Activated CD8-positive, alpha-beta memory T cell treated with anti-CD3 and anti-CD28 coated beads, Interleukin-2, amount 50 U/mL, for 48 hours (primary cell): Measurements from ENCODE around the gene FKBP1A.

ENCODE experiments used
- DNase-seq: peaks from one replicate; pipeline ENCODE4 v3.0.0-alpha.2; 2020

The FKBP1A gene

DNA sequence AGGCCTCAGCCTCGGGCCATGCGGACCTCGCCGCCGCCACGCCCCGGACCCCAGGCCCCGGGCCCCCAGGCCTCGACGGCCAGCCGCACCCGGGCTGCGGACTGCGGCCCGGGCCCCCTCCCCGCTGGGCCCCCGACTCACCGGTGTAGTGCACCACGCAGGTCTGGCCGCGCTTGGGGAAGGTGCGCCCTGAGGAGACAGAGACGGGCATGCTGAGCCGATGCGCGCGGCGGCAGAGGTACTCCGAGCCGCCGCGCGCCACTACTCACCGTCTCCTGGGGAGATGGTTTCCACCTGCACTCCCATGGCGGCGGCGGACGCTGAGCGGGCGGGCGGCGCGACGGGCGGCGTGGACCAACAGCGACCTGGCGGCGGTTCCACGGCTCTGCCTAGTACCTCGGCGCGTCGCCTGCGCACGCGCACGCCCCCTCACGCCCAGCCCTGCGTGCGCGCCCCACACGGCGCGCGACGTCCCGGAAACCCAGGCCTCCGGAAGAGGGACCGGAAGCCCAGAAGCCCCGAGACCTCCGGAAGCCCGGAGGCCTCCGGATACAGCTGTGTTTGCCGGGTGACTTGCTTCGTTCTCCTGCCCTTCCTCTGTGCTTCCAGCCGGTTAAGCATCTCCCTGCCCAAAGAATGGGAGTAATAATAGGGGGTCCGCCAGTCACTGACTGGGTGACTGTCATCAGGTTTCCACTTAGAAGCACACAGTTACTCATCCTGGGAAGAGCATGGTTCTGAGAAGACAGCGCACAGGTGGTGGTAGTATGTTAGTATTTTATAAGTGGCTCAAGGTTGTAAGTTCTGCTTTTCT is at the start of gene FKBP1A:
FKBP1A (minus strand) TSS at position 362 of the 814 bp plus-strand sequence; CDS start at position 306, 56 bp downstream.
- peak; percentile 95 for DNase-seq

DNA sequence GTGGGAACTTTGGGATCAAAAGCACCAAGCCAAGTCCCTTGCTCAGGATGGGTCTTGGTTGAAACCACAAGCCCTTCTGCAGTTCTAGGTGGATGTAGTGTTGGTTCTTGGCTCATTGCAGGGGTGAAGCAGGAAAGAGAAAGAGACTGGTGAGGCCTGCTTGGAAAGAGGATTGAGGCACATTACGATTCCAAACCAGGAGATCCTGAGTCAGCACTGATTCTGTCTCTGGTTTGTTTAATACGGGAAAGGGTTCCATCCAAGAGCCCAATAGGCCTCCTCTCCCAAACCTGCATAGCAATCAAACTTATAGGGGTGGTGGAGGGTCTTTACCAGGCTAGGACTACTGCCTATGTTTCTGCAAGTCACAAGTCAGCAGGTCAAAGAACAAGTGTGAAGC is 49.5 kb upstream of the FKBP1A start:
- no peak for DNase-seq

DNA sequence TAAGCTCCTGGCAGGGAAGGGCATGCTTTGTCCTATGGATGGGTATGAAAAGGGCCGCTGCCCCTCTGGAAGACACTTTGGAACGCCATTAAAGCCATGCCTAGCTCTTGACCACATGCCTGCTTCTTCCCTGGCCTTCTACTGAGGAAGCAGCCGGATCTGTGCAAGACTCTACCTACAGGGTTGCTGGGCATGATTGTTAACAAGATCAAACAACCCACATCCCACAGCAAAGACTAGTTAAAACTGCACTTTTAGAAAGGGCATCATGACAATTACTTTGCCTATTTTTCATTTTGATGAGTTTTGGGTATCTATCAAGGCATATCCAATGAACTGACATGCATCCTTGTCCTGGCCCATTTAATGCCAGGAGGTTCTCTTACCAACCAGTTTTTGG is 48.3 kb upstream of the FKBP1A start:
- no peak for DNase-seq

DNA sequence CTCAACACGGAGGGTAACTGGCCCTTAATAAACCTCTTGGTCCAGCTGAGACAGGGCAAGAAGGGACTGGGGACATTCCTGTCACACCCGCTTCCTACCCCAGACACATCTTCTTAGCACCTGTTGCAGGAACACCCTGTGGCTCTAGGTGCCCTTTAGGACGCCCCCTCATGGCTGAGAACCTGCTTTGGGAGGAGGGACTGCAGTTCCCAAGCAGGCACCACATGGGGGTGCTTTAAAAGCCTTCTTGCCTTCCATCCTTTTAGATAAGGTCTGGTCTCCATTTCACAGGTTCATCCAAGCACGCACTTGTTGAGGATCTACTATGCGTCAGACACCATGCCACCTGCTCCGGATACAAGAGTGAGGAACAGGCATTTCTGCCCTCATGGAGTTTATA is 47.2 kb upstream of the FKBP1A start:
- no peak for DNase-seq

DNA sequence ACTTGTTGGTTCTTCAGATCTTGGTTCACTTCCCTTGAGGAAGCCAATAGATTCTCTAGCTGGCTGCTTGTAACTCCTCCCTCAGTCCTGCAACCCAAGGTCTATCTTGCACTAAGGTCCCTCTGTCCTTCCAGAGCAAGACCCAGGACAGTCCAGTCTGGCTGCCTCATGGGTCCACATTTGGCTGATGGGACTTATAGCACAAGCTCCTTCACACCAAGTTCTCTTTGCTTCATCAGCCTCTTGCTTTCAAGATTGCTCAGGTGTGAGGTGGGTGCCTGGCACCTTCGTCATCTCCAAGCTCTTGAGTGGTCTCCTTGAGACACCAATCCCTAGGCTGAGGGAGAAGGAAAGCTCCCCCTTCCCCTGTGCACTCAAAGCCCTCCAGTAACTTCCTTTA is 45.5 kb upstream of the FKBP1A start:
- DNase-seq = no peak

DNA sequence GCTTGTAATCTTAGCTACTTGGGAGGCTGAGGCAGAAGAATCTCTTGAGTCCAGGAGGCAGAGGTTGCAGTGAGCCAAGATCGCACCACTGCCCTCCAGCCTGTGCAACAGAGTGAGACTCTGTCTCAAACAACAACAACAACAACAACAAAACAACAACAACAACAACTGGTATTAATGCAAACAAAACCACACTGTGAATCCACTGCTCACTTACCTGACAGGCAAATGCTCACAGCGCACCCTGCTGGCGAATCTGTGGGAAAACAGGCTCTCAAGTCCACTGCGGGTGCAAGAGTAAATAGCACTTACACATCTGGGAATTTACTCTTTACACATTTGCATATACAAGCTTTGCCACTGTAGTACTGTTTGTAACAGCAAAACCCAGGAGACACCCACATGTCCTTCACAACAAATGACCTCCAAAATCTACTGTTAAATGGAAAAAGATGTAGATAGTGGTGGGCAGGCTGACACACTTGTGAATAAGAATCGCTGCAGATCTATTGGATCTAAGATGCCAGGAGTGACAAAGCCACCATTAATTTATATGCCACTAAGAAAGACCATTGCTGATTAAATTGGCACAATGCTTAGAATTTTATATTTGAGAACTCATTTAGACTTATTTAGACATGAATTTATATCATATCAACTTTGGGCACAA is 44.5 kb upstream of the FKBP1A start:
- DNase-seq = peak; percentile 89

DNA sequence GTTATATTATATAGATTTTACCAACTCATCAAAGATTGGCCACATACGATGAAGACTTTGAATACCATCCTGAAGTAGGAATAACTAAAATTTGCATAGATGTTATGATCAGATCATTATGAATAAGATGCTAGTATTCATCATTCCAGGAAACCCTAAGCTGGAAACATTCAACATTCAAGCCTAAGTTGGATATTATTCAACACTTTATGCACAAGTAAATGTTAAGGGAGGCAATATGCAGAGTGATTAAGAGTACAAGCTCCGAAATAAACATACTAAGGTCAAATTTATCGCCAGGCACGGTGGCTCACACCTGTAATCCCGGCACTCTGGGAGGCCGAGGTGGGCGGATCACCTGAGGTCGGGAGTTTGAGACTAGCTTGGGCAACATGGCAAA is 43.4 kb upstream of the FKBP1A start:
- DNase-seq = no peak

DNA sequence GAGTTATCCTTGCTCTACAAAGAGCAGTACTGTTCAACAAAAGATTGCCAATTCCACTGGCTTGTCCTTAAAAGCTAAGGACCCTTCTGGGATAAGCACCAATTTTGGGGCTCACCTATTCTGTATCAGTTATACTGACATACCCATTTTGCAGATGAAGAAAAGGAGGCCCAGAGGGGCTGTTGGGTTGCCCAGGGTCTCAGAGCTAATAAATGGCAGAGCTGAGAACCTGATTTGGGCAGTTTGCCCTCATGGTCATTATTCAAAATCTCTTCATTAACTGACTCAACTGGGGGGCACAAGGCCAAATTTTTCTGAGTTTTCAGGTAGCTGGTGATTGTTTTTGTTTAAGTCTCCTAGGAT is 42.5 kb upstream of the FKBP1A start:
- DNase-seq = no peak

DNA sequence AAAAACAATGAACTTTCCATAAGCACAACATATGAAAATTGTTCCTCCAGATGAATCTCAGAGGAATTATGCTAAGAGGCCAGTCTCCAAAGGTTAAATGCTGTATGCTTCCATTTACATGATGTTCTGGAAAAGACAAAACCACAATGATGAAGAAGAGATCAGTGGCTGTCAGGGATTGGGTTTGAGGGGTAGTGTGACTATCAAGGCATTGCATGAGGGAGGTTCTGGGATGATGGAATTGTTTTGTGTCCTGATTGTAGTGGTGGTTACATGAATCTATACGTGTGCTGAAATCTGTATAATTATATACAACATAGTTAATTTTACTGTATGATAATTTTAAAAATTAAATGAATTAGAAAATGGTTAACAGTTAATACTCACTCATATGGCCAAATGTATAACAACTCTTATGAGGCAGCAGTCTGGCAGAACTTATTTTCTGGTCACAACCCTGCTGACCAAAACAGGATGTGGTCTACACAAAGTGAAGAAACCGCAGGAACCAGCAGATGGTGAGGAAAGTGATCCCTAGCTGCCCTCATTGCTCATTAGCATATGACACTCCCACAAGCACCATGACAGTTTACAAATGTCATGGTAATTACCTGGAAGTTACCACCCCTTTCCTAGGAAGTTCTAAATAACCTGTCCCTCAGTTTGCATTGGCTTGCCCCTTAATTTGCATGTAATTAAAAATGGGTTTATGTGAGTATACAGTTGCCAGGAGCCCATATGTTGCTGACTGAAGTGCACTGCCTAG is 41.9 kb upstream of the FKBP1A start:
- DNase-seq = peak; percentile 71

DNA sequence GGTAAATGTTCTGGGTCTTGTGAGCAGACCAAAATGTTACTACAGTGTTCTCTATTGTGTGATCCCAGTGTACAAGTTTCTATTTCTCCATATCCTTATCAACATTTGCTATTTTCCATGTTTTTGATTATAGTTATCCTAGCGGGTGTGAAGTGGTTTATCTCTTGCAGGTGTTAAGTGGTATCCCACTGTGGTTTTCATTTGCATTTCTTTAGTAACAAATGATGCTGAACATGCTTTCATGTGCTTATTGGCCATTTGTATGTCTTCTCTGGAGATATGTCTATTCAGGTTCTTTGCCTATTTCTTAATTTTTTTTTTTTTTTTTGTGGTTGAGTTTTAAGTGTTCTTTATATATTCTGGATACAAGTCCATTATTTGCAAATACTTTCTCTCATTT is 38.3 kb upstream of the FKBP1A start:
- DNase-seq = no peak

DNA sequence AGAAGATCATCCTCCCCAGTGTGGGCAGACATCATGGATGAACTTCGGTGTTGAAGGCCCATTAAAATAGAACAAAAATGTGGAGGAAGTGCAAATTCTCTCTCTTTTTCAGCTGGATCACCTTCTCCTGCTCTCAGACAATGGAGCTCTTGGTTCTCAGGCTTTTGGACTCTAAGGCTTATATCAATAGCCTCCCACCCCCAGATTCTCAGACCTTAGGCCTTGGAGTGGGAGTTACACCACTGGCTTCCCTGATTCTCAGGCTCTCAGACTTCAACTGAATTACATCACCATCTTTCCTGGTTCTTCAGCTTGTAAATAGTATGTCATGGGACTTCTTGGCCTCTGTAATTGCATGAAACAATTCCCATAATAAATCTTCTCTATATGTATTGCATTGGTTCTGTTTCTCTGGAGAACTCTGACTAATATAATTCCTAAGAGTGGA is 37.2 kb upstream of the FKBP1A start:
- no peak for DNase-seq

DNA sequence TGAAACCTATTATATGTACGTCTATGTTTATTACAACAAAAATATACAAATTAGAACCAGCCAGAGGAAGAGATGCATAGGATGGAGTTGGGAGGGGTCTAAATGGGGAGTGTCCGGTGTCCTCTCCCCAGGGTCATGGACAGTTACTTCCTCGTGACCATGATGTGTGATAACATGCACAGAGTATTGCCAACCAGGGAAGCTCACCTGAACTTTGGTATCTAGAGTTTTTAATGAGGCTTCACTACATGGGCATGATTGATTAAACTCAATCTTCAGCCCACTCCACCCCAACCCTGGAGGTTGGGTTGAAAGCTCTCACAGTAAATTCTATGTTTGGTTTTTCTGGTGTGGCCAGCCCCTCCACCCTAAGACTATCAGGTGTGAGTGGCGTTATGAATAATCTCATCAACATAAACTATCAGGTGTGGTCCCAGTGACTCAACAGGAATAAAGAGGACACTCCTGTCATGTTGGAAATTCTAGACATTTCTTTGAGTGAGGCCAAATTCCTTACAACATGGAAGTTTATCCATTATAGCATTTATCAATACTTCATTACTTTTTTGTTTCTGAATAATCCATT is 36.4 kb upstream of the FKBP1A start:
- DNase-seq = no peak

DNA sequence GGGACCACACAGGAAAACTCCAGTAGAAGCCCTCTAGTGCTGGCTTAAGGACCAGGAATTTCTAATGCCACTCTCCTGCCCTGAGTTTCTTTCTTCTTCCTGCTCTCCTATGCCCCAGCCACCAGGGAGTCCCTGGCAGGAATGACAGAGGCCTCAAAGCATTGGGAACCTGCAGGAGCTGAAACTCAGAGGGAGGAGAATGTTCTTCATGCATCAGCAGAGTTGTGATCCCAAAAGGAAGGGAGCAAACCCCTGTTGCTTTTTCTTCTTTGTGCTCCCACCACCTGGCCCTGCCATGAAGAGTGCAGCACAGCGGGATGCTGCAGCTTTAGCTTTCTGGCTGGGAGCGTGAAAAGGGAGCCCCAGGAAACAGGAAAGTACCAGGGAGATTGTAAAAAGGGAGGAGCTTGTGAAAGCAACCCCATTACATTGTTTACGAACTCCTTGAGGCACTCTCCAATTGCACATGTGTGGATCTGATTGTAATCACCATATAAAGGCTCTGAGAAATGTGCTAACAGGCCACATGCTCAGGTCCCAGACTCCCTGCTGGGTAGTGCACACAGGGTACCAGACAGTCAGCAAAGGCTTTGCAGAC is 34.7 kb upstream of the FKBP1A start:
- no peak for DNase-seq

DNA sequence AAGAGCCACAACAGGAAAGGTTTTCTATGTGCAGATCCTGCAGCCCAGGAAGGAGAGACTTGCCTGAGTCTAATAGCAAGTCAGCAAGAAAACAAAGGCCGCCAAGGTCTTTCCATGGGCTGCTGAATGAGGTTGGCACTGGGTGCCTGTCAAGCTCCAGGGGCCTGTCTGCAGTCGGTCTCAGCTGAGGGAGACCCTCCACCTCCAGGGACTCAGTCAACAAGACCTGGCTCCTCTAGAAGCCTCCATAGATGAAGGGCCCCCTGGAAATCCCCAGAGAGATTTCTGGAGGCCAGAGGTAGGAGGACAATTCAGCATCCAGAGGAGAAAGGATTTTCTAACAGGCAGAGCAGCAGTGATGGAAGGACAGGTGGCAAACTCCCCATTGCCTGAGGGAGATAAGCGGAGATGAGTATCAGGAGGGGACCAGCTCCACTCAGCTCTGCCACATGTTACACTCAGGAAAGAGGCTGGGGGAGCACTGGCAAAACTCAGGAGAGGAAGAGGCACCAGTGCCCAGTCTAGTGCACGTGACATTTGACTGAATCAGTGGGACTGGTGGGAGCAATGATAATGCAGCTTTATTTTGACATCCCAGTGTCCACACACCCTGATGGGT is 33.5 kb upstream of the FKBP1A start:
- no peak for DNase-seq

DNA sequence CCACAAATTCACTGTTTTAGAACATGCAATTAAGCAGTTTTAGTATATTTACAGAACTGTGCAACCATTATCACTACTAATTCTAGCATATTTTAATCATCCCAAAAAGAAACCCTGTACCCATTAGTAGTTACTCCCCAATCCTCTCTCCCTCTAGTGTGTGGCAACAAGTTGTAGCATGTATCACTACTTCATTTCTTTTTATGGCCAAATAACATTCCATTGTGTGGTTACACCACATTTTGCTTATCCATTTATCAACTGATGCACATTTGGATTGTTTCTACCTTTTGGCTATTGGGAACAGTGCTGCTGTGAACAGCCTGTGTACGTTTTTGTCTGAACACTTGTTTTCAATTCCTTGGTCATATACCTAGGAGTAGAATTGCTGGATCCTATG is 31.5 kb upstream of the FKBP1A start:
- DNase-seq = no peak

DNA sequence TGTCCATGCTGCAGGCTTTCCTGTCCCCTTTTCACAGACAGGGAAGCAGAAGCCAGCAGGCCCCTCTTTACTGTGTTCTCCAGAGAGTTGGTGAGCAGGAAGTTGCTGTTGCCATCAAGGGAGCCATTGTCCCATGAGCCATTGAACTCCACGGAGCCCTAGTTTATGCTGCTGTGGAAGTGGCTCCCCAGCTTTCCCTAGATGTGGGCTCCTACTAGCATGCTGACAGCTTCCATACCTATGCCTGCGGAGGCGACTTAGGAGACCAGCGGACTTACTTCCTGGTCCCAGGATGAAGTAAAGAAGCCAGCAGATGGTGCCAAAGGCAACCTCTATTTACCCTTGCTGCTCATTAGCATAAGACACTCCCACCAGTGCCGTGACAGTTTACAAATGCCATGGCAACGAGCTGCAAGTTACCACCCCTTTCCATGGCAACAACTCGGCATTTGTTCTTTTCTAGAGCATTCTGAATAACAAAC is 30.8 kb upstream of the FKBP1A start:
- DNase-seq = no peak

DNA sequence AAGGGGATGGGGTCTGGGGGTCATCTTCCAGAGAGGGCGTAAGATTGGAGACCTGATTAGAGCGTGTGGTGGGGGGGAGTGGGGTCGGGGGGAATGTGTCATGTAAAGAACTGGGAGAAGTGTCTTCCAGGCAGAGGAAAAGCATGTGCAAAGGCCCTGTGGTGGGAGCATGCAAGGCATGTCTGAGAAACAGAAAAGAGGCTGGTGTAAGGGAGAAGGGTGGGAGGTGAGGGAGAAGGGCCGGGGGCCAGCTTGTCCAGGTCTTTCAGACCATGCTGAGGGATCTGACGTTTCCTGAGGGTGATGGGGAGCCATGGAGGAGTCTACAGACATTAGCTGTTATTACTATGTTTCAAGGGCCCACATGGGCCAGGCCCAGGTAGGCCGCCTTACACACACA is 30.4 kb upstream of the FKBP1A start:
- no peak for DNase-seq

DNA sequence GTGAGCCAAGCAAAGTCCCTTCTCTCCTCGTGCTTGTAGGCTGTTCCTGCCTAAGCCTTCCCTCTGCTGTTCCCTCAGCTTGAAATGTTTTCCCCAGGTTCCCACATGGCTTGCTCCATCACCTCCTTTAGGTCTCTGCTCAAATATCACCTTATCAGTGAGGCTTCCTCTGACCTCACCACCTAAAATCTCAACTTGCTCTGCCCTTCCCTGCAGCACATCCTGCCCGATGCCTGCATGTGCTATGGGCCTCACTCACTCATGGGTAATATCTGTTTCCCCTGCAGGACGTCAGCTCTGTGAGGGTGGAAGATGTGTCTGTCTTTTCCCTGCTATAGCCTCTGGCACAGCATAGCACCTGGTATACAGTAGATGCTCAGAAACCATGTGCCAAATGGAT is 29.9 kb upstream of the FKBP1A start:
- no peak for DNase-seq

DNA sequence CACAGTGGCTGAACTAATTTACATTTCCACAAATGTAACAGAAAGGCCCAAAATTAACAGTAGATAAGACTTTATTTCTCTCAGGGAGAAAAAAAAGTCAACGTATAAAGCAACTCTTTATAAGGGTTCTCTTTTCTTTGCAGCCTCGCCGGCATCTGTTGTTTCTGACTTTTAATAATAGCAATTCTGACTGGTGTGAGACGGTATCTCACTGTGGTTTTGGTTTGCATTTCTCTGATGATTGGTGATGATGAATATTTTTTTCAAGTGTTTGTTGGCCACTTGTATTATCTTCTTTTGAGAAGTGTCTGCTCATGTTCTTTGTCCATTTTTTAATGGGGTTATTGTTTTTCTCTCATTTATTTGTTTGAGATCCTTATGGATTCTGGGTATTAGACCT is 27.2 kb upstream of the FKBP1A start:
- no peak for DNase-seq

DNA sequence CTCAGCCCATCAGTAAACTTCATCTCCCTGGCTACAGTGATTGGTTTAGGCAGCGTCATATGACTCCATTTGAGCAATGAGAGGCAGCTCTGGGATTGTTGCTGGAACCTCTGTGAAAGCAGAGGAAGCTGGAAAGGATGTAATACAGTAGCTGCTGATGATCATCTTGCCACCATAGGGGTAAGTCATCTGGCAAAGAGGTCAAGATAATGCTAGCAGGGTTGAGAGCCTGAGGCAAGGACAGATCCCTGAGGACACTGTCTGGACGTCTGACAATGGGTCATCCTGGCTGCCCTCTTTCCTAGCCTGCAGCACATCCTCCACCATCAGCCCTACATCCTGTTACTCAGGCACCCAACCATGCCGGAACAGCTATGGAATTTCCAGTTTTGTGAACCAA is 25.5 kb upstream of the FKBP1A start:
- DNase-seq = no peak

DNA sequence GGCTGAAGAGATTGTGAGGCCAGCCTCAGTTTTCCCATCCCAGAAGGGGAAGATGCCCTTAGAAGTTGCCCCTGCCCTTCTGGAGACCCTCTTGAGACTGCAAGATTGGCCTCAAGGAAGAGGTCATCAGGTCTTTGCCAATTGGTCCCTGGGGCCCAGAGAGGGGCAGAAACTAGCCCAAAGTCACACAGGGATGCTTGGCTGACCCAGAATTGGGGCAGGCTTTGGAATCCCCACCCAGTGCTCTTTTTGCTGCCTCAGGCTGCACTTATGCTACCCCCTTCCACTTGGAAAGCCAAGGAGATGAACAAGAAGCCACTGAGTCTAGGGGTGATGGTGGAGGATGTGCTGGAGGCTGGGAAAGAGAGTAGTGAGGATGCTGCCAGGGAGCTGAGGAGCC is 24.9 kb upstream of the FKBP1A start:
- DNase-seq = no peak

DNA sequence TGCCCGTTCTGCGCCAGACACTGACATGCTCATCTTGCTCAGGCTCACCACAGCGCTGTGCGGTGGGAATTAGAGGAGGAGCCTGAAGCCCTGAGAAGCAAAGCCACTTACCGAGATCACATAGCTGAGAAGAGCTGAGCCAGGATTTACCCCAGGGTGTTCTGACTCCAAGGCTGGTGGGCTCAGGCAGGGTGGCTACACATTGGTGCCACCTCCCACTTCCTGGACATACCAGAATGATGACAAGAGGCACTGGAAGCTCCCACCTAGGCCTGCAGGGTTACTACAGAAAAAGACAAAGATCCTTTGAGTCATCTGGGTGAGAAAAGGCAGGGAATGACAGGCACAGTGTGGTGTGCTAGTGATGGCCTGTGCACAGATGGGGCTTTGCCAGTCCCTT is 24.4 kb upstream of the FKBP1A start:
- no peak for DNase-seq
